Inflammatory macrophage treated with lipopolysaccharide for 1 hour (primary cell): ENCODE data around the gene C2CD4D.
A peak's percentile ranks its signal among the peaks of the same experiment; 100 is the strongest.

Experiments used
- DNase-seq, 2 donors: peaks; one replicate each; pipeline ENCODE4 v3.0.0-alpha.2; 2020 to 2022

C2CD4D gene

DNA sequence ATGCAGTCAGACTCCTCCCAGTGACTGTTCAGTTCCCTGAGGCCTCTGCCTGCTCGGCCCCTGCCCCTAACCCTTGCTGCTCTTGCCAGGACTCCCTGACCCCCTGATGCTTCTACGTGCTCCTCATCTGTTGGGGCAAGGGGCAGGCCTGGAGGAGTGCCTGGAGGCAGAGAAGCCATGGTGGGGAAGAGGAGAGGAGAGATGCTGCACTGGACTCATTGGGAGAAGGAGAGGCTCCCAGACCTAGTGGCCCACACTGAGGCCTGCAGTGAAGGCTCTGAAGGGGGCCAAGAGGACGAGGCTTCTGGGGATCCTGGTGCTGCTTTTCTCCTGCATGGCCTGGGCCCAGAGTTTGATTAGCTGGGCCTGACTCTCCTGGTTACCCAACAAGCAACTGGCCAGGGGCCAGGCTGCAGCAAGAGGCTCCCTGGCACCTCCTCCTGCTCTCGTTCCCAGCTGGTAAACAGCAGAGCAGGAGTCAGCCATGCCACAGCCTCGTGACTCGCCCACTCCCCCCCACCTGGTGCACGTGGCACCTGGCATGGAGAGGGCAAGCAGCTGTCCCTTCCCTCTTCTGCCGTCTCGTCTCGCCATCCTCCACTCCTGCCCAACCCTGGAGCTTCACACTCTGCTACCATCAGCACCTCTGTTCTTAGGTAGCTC is 7.2 kb downstream of the C2CD4D start:
- DNase-seq: no peak

DNA sequence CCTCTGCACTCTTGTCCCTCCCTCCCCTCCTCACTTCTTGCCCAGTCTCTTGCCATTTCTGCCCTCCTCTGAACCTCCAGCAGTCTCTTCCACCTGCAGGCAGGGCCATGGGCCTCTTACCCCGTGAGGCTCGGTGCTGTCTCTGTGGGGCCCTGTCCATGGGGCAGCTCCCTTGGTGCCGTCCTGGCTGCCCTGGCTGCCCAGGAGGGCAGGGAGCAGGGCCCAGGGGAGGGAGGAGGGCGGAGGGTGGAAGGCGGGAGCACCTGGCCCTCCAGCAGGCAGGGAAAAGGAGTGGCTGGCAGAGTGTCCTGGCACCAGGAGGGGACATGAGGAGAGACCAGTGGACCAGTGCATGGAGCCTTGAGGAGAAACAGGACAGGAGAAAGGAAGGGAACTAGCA is 8.0 kb downstream of the C2CD4D start, which contains the start of gene RORC:
TSS of gene RORC (minus strand) at position 198 of the 400 bp plus-strand sequence. CDS start at position 160, 38 bp downstream.
- DNase-seq: no peak

- no peak for DNase-seq
Observed at GRCh38 chr1:151831256-151831591, 8.4 kb downstream of the C2CD4D start.

GRCh38 chr1:151830055-151830454 is 9.6 kb downstream of the C2CD4D start:
- no peak for DNase-seq

DNA sequence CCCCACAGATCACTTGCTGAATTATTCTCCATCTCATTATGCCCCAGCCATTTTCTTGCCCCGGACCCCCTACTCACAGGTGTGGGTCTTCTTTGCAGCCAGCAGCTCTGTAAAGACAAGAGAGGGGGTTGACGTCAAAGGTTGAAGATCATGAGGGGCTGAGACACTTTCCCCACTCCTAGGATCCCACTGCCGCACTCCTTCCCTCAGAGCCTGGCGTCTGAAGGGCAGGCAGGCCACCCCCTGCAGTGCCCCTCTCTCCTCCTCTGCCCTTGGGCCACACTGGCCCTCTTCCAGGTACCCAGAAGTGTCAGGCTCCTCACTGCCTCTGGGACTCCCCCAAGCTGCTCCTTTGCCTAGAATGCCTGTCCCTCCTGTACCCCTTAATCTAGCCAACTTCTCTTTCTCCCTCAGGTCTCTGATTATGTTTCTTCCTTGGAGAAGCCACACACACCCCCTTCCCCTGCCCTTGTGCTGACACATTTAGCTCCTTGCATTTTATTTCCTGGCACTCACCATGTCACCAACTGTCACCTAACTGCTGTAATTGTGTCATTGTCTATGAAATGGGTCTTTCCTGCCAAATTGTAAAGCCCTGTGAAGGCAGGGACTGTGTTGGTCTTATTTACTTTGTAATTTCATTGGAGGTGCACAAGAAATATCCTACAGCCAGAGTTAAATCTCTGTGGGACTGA is 10.1 kb downstream of the C2CD4D start:
- no peak for DNase-seq

- peak; percentile 39 to 48 for DNase-seq
Observed at GRCh38 chr1:151828921-151829320, 10.7 kb downstream of the C2CD4D start.

DNA sequence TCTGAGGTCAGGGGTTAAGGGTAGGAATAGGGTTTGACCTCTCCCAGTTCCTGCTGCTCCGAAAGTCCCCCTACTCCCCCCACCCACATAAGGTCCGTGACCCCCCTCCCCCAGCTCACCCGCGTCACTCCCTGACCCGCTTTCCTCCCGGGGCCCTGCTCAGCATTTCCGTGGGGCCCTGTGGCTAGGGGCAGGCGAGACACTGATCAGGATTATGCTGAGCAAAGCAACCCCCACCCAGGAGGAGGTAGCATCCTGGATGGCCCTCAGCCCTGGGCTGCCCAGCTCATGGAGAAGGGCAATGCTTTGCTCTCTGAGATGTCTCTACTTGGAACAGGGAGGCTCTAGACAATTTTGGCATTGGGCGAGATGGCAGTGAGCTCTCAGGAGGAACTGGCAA is 11.8 kb downstream of the C2CD4D start:
- DNase-seq: no peak

GRCh38 chr1:151825751-151826660 is 13.6 kb downstream of the C2CD4D start:
- DNase-seq: no peak

DNA sequence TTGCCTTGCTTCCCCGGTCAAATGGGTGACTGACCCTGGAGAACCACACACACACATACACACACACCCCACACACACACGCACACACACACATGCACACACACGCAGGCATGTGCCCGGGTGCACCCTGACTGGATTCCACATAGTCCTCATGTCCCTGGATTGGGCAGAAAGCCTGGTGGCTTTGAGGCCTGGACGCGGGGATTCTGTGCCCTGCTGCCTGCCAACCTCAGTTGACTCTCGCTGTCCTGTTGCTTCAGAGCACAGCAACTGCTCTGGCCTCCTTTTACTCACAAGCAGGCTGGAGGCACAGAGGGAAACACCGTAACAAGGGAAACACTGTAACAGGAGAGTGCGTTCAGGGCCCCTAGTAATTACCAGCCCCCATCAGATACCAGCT is 14.4 kb downstream of the C2CD4D start:
- DNase-seq: no peak

DNA sequence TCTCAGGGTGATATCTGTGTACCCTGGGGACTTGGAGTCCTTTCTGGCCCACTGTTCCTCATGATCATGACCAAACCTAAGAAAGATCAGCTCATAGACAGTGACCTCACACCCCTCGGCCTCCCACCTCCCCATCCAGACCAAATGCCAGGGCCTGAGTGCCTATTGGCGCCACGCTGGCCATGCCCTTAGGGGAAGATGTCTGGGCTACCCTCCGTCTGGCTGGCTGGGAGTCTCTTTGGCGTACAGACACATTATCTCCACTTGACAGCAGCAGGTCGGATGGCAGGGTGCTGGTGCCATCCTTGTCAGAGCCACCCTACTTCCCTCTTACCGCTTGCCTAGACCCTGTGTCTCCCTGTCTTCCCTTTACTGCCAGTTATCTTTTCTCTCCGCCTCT is 16.4 kb downstream of the C2CD4D start:
- DNase-seq: no peak

- DNase-seq: peak; percentile 48 to 79
Observed at GRCh38 chr1:151822404-151822803, 17.2 kb downstream of the C2CD4D start.

GRCh38 chr1:151820940-151821339 is 18.7 kb downstream of the C2CD4D start:
- no peak for DNase-seq

- no peak for DNase-seq
Observed at GRCh38 chr1:151819976-151820623, 19.5 kb downstream of the C2CD4D start.

DNA sequence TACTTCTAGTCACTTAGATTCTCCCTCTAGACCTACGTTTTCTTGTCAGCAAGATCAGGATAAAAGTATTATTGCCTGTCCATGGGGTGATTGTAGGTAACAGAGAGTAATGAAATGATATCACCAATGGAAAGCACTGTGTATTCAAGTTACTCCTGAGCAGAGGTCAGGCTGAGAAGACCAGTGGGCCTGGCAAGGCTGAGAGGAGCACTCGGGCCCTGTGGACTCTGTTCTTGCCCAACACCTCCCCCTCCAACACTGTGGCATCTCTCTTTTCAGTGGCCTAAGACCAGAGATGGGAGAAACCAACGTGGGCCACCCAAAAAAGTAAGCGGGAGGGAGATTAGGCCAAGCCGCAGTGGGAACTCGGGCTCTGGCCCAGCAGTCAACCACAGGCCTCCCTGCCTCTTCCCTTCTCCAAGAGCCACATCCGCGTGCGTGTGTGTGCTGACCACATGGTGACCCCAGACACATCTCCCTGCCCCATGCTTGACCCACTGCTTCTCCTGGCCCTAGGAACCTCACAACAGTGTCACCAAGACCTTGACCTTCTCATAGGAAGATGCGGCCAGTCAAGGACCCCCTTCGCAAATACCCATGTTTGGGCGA is 20.3 kb downstream of the C2CD4D start:
- DNase-seq: no peak

DNA sequence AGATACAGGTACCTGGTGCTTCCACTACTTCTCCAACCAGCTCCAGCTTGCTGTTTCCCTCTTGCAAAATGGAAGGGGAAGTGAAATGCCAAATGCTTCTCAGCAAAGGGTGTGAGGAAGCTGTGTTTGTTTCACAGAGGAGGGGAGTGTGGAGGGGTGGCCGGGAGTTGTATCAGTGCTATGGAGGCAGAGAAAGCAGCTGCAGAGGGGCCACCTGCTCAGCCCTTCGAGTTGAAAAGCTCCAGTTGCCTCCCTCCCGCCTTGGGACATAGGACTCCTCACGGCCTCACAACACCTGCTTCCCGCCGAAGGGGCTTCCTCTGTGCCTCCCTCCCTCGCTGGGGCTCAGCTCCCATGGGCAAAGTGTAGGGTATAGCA is 22.3 kb downstream of the C2CD4D start:
- DNase-seq: peak; percentile 28 to 43

DNA sequence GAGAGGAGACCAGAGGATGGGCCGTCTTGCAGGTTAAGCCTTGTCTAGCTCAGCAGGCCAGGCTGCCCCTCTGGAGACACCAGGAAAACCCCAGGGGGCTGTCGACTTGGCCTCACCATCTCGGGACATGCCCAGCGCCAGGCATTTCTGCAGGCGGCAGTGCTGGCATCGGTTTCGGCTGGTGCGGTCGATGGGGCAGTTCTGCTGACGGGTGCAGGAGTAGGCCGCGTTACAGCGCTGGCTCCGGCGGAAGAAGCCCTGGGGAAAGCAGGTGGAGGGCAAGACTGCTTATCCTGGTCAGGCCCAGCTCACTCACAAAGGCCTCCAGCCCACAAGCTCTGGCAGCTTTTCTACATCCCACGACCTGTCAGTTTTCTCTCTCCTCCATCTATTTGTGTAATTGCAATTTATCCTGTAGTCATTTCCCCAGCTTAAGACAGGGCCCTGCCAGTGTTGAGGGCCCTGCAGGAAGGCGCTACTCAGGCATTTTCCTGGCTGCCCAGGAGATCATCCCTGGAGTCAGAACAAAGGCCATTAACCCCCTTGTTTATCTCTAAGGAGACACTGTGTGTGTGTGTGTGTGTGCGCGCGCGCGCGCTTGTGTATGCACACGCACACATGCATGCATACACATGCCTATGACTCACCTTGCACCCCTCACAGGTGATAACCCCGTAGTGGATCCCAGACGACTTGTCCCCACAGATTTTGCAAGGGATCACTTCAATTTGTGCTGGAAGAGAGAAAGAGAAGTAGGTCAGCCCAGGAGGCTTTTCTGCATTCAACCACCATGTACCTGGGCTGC is 22.9 kb downstream of the C2CD4D start:
- DNase-seq: no peak

DNA sequence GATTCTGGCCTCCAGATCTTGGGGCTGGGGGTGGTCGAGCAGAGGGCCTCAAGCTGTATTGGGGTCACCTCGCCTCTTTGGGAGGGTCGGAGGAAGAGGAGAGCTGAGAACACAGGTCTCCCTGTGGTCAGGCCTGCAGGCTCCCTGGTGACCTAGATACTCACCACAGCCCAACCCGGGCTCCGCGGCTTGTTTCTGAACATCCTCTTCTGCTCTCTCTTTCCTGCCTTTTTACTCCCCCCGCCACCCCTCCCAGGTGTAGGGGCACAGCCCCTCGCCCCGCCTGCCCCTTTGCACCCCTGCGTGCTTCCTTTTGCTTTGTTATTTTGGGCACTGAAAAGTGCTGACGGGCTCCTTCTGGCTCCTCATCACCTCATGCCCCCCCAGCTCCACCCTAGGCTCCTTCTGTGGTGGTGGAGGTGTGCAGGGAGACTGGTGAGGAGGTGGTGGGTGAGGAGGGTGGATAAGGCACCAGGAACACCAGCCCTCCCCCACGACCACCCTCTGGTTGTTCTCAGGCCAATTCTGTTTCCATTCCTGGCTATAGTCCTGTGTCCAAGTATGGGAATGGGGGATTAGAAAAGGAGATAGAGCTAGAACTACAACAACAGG is 23.8 kb downstream of the C2CD4D start:
- no peak for DNase-seq

DNA sequence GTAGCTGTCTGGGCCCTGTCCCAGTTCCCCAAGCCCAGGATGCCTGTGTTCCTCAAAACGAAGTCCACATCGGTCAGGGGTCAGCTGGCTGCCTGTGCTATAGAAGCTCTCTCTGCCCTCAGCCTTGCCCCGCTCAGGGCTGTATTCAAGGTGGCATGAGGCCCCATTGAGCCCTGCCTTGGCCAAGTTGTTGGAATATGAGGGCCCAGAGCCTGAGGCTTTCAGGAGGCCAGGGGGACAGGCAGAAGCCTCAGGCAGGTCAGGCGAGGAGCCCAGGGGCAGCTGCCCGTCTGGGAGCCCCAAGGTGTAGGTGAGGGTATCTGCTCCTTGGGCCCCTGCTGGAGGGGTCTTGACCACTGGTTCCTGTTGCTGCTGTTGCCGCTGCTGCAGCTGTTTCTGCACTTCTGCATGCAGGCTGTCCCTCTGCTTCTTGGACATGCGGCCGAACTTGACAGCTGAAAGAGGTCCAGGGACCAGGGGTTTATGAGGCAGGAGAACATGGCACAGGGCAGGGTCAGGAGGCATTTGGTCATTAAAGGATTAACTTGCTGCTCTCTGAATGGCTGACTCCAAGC is 24.6 kb downstream of the C2CD4D start:
- no peak for DNase-seq

DNA sequence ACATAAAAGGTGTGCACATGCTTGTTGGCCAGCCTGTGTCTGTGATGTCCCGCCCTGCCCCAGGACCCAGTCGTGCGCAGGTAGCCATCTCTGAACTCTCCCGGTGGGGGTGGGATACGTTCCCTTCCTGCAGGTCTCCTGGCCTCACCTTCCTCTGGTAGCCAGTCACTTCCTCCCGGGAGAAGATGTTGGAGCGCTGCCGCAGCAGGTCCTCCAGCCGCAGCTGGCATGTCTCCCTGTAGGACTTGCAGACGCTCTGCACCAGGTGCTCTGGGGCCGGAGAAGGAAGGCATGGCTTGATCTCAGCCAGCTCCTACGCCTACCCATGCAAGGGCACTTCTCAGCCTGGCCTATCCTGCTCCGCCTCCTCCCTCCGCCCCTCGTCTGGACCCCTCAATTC is 25.2 kb downstream of the C2CD4D start:
- DNase-seq: no peak

GRCh38 chr1:151813271-151813977 is 26.2 kb downstream of the C2CD4D start:
- DNase-seq: no peak
